CD4-positive, alpha-beta T cell treated with Interferon gamma for 1 hour (primary cell): ENCODE measurements around the gene RCN1.
"Not testable (repeated sequence)": the region's sequence is repeated elsewhere in the genome, so short reads cannot be mapped to it uniquely, and the experiment has no call there.

Source experiments
- DNase-seq: peaks from one replicate; pipeline ENCODE4 v3.0.0-alpha.2; 2020

Gene RCN1

GRCh38 chr11:32113920-32114203 lies 23.0 kb downstream of the RCN1 start:
- no peak for DNase-seq

- DNase-seq, result no peak
Measured at GRCh38 chr11:32115446-32115845, 24.6 kb downstream of the RCN1 start.

DNA sequence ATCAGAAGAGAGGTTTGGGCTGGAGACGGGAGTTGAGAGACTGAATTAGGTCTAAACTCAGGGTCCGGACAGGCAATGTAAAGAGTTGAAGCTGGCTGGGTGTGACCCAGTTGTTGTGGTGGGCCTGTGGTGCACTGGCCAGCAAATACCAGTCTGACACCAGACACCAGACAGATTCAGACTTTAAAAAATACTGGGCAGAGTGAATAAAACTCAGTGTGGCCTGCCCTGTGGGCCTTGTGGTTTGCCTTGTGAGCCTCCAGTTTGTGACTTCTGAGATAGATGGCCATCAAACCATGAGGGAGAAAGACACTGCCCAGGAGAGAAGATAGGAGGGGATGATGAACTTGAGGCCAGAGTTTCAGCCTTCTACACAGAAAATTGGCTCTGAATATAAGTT lies 25.8 kb downstream of the RCN1 start:
- no peak for DNase-seq

- no peak for DNase-seq
Measured at GRCh38 chr11:32118025-32118974, 27.4 kb downstream of the RCN1 start.

- DNase-seq, result not testable (repeated sequence)
Measured at GRCh38 chr11:32119139-32119538, 28.3 kb downstream of the RCN1 start.

GRCh38 chr11:32121012-32121411 lies 30.1 kb downstream of the RCN1 start:
- DNase-seq, result peak; percentile 5

DNA sequence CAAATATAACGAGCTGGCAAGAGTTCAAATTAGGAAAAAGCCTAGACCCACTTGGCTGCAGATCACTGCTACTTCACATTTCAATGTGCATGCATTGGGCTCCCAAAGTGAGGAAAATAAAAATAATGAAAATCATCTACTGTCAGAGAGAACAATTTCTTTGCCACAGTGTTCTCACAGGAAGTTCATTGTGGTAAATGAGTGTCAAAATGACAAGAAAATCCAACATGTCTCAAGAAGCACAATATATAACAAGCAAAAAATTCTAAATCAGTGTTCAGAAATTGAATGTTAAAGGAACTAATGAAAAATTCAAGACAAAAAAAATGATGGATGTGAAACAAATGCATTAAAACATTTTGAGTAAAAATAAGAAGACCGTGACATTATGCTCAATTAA lies 31.3 kb downstream of the RCN1 start:
- no peak for DNase-seq

GRCh38 chr11:32131321-32131720 lies 40.4 kb downstream of the RCN1 start:
- no peak for DNase-seq

- no peak for DNase-seq
Measured at GRCh38 chr11:32136657-32137056, 45.8 kb downstream of the RCN1 start.

GRCh38 chr11:32137263-32137662 lies 46.4 kb downstream of the RCN1 start:
- DNase-seq, result no peak

GRCh38 chr11:32137869-32138268 lies 47.0 kb downstream of the RCN1 start:
- DNase-seq, result no peak

GRCh38 chr11:32138902-32139301 lies 48.0 kb downstream of the RCN1 start:
- DNase-seq, result no peak

DNA sequence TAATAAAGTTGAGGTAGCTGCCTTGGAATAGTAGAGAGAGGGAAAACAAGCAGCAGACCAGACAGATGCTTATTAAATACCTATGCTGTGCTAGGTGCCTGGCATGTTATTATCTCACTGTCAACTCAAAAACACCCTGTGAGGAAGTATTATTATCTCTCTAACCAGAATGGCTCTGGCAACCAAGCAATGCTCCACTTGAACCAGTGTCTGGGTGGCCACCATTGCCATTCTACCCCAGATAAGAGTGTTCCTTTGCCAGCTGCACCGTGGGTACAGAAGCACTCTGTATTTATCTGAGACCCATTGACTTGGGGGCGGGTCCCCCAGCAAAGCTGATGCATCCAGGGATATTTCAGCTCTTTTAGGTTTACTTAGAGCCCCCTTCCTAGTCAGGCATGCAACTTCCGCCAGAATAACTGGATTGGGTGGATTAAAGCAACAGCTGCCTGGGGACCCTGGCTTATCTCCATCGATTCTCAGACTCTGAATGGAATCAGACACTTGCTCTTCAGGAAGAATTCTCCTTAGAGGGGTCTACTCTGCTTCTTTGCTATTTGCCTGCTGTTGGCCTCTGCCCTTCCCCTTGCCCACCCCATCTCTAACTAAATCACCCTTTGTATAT lies 49.1 kb downstream of the RCN1 start:
- no peak for DNase-seq

DNA sequence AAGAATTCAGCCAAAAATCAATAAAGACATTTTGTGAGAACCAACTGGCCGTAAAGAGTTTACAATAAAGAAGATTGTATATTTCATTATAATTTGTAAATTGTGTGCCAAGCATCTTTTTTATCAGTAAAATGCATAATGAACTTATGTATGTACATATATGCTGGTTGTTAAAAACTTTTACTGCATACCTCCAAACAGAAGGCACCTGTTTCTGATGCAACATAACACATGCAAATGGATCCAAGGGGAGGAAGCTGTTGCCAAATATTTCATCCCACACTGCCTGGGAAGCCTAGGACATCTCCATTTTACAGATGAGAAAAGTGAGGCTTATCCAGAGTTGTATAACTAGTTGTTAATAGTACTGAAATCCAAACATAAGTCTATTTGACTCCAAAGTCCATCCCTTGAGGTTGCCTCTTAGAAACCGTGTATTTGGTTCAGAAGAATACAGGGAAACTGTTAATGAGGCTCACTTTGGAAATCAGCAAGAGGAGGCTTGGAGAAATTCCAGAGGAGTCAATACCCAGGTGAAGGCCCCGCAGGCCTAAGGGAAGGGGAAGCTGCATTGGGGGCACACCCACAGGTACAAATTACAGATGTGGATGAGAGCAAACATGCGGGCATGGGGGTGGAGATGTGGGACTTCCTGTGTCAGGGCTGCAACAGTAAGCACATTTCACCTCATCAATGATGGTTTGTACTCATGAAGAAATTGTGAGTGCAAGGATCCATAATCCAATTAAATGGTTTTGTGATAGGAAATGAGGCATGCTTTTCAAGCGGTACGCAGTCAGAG lies 51.1 kb downstream of the RCN1 start:
- peak; percentile 3 for DNase-seq

GRCh38 chr11:32143378-32143777 lies 52.5 kb downstream of the RCN1 start:
- DNase-seq, result no peak

DNA sequence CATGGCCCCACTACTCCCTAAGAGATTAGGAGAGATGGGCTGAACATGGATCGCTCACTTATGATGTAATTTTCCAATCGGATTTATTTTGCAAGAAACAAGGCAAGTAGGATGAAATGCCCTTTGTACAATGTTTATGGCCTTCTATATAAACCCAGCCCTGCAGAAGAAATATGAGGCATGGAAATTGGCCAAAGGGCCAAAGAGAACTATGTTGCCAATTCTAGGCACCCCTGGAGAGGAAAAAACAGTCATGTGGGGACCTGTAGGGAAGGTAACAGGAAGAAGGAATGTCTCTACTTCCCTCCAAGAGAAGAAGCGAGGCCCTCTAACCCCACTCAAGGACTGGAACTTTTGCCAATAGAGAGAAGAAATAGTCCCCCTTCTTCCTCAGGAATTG lies 54.4 kb downstream of the RCN1 start:
- DNase-seq, result no peak

DNA sequence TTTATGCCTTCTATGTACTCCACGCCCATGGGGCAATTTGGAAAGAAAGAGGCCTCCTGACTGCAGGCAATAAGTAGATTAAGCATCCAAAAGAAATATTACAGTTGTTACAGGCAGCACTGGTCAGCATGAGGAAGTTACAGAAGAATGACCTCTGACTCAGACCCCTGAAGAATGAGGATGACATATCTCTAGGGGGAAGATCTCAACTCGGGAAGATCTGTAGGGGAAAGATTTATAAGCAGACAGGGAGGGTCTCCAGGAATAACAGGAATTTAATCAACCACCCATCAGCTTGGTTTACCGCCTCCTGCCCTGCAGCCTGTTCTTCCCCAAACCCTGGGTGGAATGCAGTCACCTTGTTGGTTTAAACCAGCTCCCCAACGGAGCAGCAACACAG lies 58.0 kb downstream of the RCN1 start:
- no peak for DNase-seq

DNA sequence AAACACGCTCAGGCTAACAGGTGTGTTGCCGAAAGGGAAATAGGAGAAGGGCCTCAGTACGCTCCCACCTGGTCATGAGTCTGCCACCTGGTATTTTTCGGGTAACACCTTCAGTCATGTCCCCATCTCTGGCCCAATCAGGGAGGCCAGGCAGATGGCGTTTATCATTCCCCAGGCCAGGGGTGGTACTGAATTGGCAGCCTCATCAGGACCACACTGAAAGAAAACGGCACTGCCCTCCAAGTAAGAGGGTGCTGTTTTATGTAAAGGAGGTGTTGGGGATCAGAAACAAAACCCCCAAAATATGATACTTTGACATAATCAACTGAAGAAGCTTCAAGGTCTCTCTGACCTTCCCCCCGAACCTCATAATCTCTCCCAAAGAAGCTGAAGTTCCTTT lies 58.9 kb downstream of the RCN1 start:
- DNase-seq, result no peak

GRCh38 chr11:32151027-32151426 lies 60.2 kb downstream of the RCN1 start:
- DNase-seq, result no peak

DNA sequence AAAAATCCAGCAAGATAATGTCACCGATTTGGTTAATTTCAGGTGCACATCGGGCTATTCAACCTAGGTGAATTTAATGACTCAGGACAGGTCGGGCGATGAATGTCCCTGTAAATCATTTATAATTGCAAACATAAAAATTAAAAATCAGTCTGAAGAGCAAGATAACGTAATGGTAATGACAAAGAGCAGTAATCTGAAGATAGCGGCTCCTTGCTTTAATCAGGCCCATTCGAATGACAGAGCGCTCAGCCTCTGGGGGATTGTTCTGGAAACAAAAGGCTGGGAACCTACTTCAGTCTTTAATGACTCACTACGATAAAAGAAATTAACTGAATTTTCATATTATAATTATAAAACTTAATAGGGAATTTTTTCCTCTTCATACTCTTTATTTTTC lies 61.3 kb downstream of the RCN1 start:
- DNase-seq, result no peak

DNA sequence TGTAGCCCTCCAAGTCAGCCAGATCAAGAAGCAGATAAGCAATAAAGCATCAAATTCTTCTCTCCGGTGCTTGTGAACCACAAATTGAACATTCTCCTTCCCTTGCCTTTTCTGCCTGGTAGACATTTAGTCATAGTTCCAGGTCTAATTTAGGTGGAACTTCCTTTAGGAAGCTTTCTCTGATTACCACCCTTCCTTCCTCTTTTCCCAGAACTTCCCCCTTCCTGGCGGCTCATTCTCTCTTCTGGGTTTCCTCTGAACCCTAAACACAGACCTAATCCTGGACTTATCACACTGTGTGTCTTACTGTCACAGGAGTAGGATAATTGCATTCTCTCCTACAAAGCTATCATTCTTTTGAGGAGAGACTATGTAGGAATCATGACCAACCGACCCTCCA lies 61.9 kb downstream of the RCN1 start:
- no peak for DNase-seq

GRCh38 chr11:32153747-32154146 lies 62.9 kb downstream of the RCN1 start:
- DNase-seq, result no peak

DNA sequence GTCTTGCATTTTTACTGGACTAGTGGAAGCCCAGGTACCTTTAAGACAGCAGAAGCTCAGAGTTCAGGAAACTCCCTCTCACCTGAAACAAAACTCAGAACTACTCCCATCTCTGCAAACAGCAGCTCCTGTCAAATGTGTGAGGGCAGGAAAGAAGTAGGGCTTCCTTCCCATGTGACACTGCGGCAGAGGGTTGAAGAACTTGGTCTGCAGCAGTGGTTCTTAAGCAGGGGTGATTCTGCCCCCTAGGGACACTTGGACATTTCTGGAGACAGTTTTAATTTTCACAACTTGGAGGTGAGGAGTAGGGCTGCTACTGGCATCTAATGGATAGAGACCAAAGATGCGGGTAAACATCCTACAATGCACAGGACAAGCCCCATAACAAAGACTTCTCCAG lies 63.4 kb downstream of the RCN1 start:
- DNase-seq, result no peak
